Type B pancreatic cell (in vitro differentiated cells): Measurements from ENCODE around the gene MBD5. TPM values are rescaled to one million over a fixed set of nuclear protein-coding genes. Genes with fewer than 3 reads are reported as not detected.

Source experiments
- DNase-seq: peaks from one replicate; pipeline ENCODE4 v3.0.0; 2021; ENCODE audit warnings: mixed read lengths; ENCODE audit not compliant: unreplicated experiment; ENCODE audit errors: extremely low spot score
- H3K27ac Mint-ChIP-seq: 2 replicates; pipeline ENCODE4 v1.8.0; 2021; ENCODE audit warnings: mild to moderate bottlenecking, mixed read lengths
- H3K27me3 Mint-ChIP-seq: 2 replicates; pipeline ENCODE4 v1.8.0; 2021; ENCODE audit warnings: mixed read lengths
- H3K36me3 Mint-ChIP-seq: 2 replicates; pipeline ENCODE4 v1.8.0; 2021; ENCODE audit warnings: mixed read lengths
- H3K4me1 Mint-ChIP-seq: one replicate; pipeline ENCODE4 v1.8.0; 2021; ENCODE audit warnings: mixed read lengths; ENCODE audit not compliant: unreplicated experiment
- H3K4me3 Mint-ChIP-seq: 2 replicates; pipeline ENCODE4 v1.8.0; 2021; ENCODE audit warnings: mild to moderate bottlenecking, mixed read lengths
- H3K9me3 Mint-ChIP-seq: 2 replicates; pipeline ENCODE4 v1.8.0; 2021; ENCODE audit warnings: mixed read lengths
- CTCF ChIP-seq: fragments of 200-600 bp; sonication (generic); conservative IDR thresholded peaks from 2 replicates; pipeline ENCODE4 v1.5.0; 2021; ENCODE audit warnings: antibody characterized with exemption, mild to moderate bottlenecking
- total RNA-seq: library from RNA; stranded (reverse); gene quantifications from 2 replicates; pipeline ENCODE4 v1.2.1, GENCODE V29; 2021; ENCODE audit warnings: low replicate concordance

MBD5 gene
- total RNA-seq, 1 donor from 2014 or later: 54.7 TPM

GRCh38 chr2:148351437-148352143 lies 330.7 kb downstream of the MBD5 start:
- H3K27ac Mint-ChIP-seq: no peak overlapping the region
- no peak for DNase-seq
- no peaks in the 10 kb centered on the region for H3K27me3 Mint-ChIP-seq
- H3K4me3 Mint-ChIP-seq: no peak overlapping the region
- H3K36me3 Mint-ChIP-seq: peaks cover 12% of the 10 kb centered on the region
- H3K9me3 Mint-ChIP-seq: no peaks in the 10 kb centered on the region
- H3K4me1 Mint-ChIP-seq: no peaks in the 10 kb centered on the region
- TF ChIP-seq CTCF: no peak

GRCh38 chr2:148358375-148358774 lies 337.5 kb downstream of the MBD5 start:
- DNase-seq: no peak
- Mint-ChIP-seq H3K27ac (no peak overlapping the region), H3K27me3 (no peaks in the 10 kb centered on the region), H3K36me3 (peaks cover 13% of the 10 kb centered on the region), H3K4me3 (no peak overlapping the region), H3K9me3 (no peaks in the 10 kb centered on the region), H3K4me1 (peaks cover 4% of the 10 kb centered on the region)
- no peak for TF ChIP-seq CTCF

DNA sequence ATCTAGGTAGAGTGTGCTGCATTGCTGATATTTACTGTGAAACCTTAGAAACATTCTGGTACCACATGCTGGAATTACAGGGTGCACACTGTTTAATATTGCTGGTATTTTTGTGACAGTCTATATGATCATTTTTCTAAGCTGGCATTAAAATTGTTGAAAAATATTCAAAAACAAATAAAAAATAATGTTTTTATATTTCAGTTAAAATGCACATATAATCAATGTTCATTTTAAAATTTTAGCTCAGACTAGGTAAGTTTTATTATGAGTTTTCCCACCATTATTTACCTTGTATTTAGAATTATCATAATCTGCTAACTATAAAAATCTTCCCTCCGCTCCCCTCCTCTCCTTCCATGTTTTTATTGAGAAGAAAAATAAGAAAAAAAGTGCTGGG lies 339.8 kb downstream of the MBD5 start:
- H3K9me3 Mint-ChIP-seq: peaks cover 14% of the 10 kb centered on the region
- no peak overlapping the region for H3K4me3 Mint-ChIP-seq
- H3K27ac Mint-ChIP-seq: no peak overlapping the region
- no peak for DNase-seq
- peaks cover 9% of the 10 kb centered on the region for H3K36me3 Mint-ChIP-seq
- no peak for TF ChIP-seq CTCF
- peaks cover 4% of the 10 kb centered on the region for H3K4me1 Mint-ChIP-seq
- no peaks in the 10 kb centered on the region for H3K27me3 Mint-ChIP-seq

DNA sequence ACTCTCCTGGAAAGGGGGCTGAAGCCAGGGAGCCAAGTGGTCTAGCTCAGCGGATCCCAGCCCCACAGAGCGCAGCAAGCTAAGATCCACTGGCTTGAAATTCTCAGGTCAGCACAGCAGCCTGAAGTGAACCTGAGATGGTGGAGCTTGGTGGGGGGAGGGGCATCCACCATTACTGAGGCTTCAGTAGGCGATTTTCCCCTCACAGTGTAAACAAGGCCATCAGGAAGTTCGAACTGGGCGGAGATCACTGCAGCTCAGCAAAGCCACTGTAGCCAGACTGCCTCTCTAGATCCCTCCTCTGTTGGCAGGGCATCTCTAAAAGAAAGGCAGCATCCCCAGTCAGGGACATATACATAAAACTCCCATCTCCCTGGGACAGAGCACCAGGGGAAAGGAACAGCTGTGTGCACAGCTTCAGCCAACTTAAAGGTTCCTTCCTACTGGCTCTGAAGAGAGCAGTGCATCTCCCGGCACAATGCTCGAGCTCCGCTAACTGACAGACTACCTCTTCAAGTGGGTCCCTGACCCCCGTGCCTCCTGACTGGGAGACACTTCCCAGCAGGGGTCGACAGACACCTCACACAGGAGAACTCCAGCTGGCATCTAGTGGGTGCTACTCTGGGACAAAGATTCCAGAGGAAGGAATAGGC lies 341.4 kb downstream of the MBD5 start:
- H3K27me3 Mint-ChIP-seq: no peaks in the 10 kb centered on the region
- TF ChIP-seq CTCF: no peak
- peaks cover 9% of the 10 kb centered on the region for H3K36me3 Mint-ChIP-seq
- no peak overlapping the region for H3K4me3 Mint-ChIP-seq
- peaks cover 4% of the 10 kb centered on the region for H3K4me1 Mint-ChIP-seq
- no peak for DNase-seq
- no peak overlapping the region for H3K27ac Mint-ChIP-seq
- peaks cover 14% of the 10 kb centered on the region for H3K9me3 Mint-ChIP-seq

GRCh38 chr2:148375214-148375613 lies 354.3 kb downstream of the MBD5 start:
- H3K36me3 Mint-ChIP-seq: peaks cover 7% of the 10 kb centered on the region
- H3K27ac Mint-ChIP-seq: no peak overlapping the region
- no peak overlapping the region for H3K4me3 Mint-ChIP-seq
- H3K9me3 Mint-ChIP-seq: peaks cover 4% of the 10 kb centered on the region
- no peak for TF ChIP-seq CTCF
- no peak for DNase-seq
- H3K4me1 Mint-ChIP-seq: no peaks in the 10 kb centered on the region
- H3K27me3 Mint-ChIP-seq: no peaks in the 10 kb centered on the region
